LoVo (cell line): Measurements from ENCODE around the gene NRL.
"Not testable (repeated sequence)": the region's sequence is repeated elsewhere in the genome, so short reads cannot be mapped to it uniquely, and the experiment has no call there.

Source experiments
- DNase-seq: peaks from one replicate; pipeline ENCODE4 v3.0.0-alpha.2; 2016; ENCODE audit warnings: low spot score

NRL gene

DNA sequence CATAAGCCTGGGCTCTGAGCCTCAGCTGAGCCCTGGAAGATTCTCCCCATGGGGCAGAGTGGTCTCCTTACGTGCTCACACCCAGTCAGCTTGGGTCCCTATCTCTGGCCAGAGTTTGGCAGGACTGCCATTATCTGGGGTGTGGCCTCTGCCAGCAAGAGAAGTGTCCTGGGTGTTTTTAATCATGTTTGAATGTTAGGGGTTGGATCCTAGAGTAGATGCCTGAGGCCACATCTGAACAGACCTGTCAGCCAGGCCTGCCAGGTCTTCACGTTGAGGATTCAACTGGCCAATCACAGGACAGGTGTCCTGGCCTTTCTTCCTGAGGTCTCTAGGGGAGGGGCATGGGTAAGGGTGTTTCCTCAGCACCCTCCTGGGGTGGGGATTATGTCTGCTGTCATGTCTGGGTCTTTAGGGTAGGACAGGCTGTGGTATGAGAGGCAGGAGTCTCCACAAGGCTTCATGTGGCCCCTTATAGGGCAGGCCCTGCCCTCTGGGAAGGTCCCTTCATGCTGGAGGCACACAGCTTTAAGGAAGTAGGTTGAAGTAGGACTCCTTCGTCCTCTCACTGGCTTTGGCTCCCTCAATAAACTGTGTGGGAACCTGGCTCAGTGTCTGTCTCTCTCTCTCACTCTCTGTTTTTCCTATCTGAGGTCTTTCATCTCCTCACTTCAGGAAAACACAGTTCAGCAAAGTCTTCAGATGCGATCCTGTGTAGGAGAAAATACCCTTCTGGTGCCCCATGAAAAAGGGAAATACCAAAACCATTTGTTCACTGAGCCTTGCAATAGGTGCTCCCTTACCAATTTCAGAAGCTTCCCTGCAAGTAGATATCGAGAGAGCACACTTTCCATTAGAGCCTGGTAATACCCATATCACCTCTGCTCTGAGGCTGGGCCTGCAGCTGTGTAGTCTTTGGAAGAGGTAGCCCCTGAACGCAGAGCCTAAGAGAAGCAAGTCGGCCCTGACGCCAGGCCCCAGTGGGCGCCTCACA, 9.0 kb upstream of the NRL start:
- no peak for DNase-seq

DNA sequence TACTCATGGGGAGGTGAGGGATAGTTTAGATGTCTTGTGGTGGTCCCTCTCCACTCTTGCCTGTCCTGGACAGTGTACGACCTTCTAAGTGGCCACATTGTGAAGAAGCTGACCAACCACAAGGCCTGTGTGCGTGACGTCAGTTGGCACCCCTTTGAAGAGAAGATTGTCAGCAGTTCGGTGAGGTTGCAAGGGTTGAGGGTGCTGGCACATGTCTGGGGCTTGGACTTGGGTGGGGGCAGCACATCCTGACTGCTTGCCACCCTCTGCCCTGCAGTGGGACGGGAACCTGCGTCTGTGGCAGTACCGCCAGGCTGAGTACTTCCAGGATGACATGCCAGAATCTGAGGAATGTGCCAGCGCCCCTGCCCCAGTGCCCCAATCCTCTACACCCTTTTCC, 8.1 kb upstream of the NRL start:
- DNase-seq = no peak

DNA sequence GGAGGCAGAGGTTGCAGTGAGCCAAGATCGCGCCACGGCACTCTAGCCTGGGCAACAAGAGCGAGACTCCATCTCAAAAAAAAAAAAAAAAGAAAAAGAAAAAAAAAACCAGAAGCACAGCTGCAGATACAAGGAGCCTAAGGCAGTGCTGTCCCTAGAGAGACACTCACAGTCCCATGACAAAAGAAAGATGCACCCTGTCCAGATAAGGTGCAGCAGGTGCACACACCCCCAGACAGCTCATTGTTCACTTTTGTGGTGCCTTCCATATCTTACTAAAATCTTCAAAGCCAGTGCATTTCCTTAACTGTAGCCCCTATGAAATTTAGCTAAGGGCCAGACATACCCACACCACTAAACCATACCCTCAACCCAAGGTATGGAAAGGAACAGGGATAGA, 7.7 kb upstream of the NRL start:
- DNase-seq = no peak

DNA sequence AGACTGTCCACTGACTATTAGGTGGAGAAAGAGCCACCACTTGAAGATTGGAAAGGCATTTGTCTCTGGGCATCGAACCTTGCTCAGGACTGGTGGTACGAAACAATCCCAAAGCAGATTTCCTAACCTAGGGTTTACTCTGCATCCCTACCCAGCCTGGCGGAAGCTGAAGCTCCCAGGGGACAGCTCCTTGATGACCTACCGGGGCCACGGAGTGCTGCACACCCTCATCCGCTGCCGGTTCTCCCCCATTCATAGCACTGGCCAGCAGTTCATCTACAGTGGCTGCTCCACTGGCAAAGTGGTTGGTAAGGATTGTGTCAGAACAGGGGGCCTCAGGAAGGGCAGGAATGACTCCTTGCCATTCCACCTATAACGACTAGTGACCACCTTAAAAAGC, 6.5 kb upstream of the NRL start:
- DNase-seq = no peak

DNA sequence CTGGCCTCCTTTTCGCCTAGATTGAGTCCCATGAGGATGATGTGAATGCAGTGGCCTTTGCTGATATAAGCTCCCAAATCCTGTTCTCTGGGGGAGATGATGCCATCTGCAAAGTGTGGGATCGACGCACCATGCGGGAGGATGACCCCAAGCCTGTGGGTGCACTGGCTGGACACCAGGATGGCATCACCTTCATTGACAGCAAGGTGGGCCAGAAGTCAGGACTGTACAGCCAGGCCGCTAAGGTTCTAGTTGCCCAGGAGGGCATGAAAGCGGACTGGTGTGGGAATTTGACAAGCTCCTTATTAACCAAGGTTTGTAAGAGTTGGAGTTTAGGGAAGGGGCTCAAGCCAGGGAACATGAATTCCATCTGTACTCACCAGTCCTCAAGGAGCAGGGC, 4.9 kb upstream of the NRL start:
- DNase-seq = no peak

DNA sequence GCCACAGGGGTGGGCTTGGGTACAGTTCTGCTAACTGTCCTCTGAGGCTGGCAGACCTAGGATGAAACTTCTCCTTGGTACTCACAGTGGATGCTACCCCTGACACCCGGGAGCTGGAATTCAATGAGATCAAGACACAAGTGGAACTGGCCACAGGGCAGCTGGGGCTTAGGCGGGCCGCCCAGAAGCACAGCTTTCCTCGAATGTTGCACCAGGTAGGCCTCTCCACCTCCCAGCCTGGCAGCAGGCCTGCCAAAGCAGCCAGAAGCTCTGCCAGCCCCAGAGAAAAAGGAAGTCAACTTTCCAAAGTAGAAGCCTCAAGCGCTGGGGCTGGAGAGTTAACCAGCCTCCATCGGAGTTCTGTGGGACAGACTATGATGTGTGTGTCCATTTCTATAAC, 2.4 kb upstream of the NRL start:
- no peak for DNase-seq

DNA sequence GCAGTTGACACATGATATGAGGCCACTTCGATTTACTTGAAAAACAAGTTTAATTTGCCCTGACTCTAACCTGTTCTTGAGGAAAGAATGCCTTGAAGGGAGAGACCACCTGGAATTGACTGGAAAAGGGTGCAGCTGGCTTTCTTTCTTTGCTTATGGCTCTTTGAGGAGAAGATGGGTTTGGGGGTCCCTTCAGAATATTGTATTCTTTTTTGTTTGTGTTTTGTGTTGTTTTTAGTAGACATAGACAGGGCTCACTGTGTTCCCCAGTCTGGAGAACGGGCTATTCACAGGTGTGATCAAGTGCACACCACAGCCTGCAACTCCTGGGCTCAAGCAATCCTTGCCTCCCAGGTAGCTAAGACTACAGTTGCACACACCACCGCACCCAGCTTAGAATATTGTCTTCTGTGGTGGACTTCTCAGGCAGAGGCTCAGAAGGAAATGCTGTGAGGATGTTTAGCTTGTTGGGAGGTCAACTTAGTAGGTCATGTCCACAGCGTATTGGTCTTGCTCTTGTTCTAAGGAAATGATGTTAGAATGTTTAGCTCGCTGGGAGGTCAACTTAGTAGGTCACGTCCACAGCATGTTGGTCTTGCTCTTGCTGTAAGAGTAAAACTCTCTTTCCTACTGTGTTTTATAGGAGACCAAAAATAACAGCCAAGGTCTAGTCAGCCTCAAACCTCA, 1.5 kb upstream of the NRL start:
- DNase-seq = no peak

DNA sequence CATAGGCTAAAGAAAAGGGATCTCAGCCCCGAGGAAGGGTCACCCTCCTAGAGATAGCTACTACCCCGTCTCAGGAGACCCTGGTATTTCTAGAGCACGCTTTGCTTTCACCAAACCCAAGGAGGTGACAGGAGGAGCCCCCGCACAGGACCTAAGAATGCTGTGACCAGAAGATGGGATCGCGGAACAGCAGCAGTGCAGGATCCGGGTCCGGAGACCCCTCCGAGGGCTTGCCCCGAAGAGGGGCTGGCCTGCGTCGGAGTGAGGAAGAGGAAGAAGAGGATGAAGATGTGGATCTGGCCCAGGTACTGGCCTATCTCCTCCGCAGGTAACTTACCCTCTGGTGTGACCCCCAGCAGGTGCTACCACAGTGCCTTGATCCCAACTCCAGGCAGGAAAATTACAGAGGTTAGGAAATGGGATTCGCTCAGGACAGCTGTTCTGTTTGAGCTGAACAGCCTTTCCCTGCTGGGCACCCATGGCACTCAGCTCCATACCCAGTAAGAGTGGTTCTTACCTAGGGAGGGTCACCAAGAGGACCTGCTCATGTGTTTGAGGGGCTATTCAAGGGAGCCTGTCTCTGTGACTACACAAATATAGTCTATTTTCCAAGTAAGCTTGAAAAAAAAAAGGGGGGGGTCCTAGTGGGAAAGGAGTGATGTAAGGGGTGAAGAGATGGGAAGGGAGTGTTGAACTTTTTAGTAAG, 826 bp upstream of the NRL start:
- no peak for DNase-seq

DNA sequence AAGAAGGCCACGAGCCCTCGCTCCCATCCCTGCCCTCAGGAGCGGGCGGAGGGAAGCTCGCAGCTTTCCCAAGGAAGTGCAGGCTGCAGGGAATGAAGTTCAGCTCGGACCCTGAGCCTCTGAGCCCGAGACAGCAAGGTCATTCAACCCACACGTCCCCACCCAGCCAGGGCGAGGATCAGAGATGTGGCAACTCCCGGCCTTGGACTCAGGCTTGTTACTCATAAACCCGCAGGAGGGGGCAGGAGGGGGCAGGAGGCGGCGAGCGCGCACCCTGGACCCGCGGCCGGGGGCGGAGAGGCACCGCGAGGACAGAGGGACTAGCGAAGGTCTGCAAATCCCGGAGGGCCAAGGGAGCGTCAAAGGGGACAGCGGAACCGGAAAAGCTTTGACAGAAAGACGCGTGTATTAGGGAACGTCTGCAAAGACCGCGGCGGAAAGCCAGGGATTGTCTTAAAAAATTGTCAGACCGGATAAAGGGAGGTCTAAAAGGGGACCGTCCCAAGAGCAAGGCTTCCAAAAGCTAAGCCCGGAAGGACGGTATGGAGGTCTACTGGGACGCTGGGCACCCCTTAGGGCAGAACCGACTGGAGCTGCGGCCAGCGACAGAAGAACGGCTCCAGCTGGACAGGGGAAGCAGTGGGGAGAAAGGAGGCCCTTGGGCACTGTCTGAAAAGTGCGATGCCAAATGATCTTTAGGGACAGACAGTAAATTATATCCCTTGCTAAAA, 783 bp downstream of the NRL start:
- DNase-seq = peak; percentile 86

DNA sequence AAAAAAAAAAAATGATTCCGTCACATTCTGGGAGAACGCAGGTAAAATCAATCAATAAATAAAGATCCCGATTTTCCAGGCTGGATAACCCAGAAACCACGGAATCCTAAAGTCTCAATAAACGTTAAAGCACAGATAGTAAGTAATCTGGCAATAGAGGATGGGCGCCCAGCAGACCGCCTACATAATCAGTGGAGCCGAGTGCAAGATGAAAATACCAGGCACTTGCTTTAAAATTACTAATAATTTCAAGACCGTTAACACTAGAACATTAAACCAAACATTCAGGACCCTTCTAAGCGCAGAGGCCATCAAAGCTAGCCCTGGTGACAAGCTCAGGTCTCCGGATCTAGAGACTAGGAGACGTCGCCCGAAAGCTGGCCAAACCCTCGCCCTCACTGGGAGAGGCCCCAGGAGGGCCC, 1.4 kb downstream of the NRL start:
- DNase-seq = no peak

DNA sequence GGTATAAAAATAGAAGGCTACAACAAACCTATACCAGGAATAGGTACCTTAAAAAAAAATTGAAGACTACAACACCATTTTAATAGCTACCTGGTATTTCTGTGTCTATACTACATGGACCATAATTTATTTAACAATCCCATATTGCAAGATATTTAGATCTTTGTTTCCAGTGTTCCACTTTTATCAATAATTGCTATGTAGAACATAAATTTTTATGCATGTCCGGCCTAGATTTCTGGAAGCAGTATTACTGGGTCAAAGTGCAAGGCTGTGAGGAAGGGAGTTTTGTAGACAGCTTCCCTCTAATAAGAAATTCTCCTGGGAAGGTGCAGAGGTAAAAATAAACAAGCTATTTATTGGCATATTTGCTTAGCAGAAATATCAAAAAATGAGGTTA, 4.2 kb downstream of the NRL start:
- no peak for DNase-seq

DNA sequence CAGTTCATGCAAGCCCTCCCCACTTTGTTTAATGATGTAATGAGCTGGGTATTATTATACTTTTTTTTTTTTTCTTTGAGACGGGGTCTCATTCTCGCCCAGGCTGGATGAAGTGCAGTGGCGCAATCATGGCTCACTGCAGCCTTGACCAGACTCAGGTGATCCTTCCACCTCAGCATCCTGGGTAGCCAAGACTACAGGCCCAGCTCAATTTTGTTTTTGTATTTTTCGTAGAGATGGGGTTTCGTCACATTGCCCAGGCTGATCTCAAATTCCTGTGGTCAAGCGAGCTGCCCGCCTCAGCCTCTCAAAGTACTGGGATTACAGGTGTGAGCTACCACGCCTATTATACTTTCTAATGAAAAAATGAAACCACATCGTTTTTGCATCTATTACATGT, 4.7 kb downstream of the NRL start:
- peak; percentile 20 for DNase-seq

DNA sequence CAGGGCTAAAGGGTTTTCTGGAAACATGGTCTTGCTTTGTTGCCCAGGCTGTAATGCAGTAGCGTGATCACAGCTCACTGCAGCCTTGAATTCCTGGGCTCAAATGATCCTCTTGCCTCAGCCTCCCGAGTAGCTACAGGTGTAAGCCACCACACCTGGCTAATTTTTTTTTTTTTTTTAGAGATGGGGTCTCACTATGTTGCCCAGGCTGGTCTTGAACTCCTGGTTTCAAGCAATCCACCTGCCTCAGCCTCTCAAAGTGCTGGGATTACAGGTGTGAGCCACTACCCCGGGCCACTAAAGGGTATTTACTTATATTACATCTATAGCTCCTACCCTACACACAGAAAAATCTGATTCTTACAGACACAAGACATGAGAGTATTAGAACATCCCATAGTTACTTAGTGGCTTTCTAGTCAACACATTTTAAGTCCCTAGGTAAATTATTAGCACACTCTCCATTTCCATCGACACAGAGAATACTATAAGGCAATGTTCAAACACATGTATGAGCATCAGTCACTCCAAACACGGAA, 6.3 kb downstream of the NRL start:
- no peak for DNase-seq

DNA sequence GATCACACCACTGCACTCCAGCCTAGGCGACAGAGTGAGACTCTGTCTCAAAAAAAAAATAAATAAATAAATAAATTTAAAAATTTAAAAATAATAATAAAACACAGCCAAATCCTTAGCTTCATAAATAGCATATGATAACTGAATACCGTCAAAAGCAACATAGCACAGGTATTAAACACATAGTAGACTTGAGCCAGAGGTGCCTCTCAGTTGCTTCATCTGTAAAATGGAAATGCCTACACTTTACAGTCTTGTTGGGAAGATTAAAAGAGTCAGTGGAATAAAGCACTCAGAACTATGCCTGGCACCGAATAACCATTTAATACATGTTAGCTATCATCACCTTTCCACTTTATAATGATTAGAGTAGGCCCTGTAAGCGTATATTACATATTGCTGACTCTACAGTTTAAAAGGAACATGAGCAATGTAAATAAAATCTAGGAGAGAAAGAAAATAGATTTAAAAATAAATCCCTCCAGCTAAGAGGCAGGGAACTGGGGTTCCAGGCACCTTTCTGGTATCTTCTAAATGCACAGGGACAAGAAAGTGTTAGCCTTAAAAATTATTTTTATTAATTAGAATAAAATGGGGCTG, 8.0 kb downstream of the NRL start:
- no peak for DNase-seq

DNA sequence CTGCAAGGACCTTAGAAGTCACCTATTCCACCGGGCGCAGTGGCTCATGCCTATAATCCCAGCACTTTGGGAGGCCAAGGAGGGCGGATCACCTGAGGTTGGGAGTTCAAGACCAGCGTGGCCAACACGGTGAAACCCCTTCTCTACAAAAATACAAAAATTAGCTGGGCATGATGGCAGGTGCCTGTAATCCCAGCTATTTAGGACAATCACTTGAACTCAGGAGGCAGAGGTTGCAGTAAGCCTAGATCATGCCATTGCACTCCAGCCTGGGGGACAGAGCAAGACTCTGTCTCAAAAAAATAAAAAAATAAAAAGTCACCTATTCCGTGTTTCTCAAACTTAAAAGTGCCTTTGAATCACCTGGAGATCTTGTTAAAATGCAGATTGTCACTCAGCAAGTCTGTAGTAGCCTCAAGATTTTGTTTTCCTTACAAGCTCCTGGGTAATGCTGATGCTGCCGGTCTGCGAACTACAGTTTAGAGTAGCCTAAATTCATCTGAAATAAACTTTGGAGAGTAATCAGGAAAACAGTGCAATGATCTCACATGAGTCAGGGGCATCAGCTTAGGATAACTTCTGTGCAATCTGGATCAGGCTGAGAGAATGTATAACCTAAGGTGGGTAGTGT, 9.0 kb downstream of the NRL start:
- DNase-seq = not testable (repeated sequence)

DNA sequence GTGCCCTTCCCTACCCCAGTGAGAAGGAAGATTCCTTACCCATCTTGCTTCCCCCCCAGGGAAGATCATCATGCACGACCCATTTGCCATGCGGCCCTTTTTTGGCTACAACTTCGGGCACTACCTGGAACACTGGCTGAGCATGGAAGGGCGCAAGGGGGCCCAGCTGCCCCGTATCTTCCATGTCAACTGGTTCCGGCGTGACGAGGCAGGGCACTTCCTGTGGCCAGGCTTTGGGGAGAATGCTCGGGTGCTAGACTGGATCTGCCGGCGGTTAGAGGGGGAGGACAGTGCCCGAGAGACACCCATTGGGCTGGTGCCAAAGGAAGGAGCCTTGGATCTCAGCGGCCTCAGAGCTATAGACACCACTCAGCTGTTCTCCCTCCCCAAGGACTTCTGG, 11.3 kb downstream of the NRL start:
- no peak for DNase-seq

DNA sequence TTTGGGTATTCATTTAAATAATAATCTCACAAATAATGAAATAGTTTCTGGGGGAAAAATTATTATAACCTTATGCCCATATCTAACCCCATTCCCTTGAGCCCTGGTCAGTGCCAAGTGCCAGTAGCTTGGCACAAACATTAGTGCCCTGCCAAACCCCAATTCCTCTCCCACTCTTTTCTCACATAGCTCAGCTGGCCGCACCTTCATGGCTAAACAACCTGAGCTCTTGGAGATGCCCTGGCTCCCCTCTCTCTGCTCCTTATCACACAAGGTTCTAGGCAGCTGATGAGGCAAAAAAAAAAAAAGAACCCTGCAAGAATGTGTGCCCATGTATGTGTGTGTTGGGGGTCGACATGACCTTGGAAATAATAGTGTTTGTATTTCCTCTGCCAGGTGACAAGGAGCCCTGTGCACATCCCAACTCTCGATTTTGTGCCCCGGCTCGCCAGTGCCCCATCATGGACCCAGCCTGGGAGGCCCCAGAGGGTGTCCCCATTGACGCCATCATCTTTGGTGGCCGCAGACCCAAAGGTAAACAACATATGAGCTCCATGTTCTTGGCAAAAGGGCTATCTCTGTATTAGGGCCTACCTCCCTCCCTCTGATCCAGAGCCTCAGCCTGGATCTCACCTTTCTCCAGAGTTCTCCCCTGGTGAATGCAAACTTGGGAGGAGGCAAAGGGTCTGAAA, 12.2 kb downstream of the NRL start:
- no peak for DNase-seq

DNA sequence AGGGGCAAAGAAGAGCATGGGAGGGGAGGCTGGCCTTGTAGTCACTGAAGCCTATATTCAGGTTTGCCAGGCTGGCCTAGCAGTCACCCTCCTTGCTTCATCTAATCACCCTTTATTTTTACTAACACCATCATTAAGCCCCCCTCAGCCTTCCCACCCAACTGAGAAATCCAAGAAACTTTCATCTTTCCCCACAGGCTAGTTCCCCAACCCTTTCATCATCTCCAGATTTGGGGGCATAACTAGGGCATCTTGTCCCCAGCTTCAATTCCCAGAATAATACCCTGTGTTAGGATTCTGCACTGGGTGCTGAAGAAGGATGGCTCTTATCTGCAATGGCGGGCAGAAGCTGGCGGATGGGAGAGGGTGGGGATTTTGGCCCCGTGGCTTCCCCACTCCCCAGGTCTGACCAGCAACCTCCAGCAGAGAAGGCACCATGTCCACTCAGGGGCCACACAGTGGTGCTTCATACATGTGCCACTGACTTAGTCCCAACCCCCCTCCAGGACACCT, 13.7 kb downstream of the NRL start:
- no peak for DNase-seq

DNA sequence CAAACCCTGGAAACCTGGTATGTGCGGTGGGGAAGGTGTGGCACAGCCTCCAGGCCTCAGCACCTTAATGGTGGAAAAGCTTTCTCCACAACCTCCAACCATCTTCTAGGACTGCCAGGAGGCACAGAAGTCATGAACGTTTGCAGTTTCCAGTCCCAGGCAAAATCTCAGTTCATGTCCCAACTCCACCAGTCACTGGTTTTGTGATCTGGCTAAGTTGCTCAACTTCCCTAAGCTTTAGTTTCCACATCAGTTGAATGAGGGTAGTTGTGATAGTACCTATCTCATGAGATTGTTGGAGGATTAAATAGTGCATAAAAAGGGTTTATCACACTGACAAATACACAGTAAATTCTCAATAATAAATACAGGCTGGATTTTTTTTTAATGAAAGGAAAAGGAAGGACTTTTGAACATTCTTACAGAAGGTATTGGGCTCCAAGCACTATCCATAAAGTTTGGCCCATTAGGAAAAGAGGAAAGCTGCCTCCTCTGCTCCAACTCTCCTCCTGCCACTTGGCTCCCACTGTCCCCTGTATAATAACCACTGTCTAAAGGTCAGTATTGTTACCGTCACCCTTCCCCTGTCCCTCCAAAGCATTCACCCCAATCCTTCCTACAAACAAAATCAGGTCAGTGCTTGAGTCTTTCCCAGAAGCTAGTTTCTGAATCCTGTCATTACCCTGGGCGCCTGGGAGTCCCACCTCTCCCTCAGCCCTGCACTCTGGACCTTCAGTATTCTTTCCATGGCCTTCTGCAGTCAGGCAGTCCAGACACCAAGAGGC, 14.4 kb downstream of the NRL start:
- no peak for DNase-seq
